AG20443 (cell line): ENCODE data around the gene PTPRS.

ENCODE experiments used
- DNase-seq: peaks from one replicate; pipeline ENCODE4 v3.0.0; 2012; ENCODE audit warnings: low spot score, mixed read lengths

The PTPRS gene

DNA sequence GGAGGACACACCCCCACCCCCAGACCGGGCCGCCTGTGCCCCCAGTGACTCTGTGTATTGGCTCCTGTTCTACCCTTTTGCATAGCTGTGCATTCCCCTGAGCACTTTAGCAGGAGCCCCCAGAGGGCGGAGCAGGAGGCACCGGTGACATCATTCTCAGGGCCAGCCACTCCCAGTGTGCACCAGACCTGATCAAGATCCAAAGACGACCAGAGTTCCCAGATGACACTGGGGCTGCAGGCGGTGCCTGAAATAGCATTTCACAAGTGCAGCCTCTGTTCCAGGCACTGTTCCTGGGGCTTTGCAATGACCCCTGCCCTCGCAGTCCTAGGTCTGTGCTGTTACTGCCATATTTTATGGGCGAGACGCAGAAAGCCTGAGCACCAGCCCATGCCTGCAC, 14.5 kb upstream of the PTPRS start:
- DNase-seq = peak; percentile 45

- DNase-seq = peak; percentile 28
Observed at GRCh38 chr19:5354403-5354802, 13.8 kb upstream of the PTPRS start.

GRCh38 chr19:5352229-5352763, 11.7 kb upstream of the PTPRS start:
- DNase-seq = no peak

DNA sequence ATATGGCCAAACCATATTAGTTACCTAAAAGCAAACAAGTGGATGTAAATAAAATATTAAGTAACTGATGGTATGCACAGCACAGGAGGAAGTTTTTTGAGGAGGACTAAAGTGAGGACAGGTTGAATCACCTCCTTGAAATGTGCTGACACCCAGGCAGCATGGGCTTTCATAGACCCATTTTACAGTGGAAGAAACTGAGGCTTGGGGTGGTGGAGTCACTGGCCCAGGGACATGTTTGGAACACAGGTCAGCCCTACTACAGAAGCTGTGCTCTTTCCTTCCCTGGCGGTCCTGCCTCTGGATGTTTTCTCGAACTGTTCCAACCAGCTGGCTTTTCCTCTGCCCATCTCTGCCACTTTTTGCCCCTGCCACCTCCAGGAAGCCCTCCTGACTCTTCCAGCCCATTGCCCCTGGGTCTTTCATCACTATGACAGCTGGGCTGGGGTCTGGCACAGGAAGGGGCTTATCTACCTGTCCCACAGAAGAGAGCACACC, 11.2 kb upstream of the PTPRS start:
- DNase-seq = no peak

DNA sequence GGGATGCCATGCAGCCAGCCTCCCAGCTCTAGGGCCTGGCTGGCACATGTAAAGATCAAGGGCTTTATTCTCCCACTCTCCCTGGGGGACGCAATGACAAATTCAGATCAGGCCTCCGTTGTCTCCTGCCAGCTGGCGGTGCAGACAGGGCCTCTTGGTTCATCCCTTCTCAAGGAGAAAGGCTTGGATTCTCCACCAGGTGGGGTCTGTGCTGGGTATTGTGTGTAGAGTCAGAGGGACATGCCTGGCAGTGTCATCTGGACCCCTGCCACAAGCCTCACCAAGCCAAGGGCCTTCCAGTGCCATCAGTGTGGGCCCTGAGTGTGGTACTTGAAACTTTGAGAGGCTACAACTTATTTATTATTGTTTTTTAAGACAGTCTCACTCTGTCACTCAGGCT, 8.4 kb upstream of the PTPRS start:
- DNase-seq = no peak

- peak; percentile 45 for DNase-seq
Observed at GRCh38 chr19:5345895-5346386, 5.3 kb upstream of the PTPRS start.

DNA sequence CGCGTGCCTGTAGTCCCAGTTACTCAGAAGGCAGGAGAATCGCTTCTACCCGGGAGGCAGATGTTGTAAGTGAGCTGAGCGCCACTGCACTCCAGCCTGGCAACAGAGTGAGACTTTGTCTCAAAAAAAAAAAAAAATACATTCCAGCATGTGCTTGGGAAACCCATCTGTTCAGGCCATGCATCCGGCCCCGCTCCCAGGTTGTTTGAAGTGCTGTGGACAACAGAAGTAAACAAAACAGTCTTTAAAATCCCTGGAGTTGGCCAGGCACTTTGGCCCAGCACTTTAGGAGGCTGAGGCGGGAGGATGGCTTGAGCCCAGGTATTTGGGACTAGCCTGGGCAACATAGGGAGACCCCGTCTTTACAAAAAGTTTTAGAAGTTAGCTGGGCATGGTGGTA, 3.2 kb upstream of the PTPRS start:
- peak; percentile 71 for DNase-seq

- no peak for DNase-seq
Observed at GRCh38 chr19:5342573-5343201, 2.1 kb upstream of the PTPRS start.

DNA sequence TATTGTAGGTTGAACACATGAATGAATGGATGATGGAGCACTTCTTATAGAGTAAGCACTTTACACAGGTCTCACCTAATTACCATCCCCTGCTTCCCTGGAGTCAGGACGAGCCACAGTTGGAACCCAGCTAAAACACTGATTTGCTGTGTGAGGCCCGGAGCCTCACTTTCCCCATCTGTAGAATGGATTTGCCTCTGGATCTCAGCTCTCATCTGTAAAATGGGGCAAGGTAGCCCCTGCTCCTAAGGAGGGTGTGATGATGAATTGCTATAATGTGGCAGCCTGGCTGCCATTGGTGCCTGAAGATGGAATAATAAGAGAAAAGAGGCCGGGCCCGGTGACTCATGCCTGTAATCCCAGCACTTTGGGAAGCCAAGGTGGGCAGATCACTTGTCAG, 1.4 kb upstream of the PTPRS start:
- DNase-seq = no peak

DNA sequence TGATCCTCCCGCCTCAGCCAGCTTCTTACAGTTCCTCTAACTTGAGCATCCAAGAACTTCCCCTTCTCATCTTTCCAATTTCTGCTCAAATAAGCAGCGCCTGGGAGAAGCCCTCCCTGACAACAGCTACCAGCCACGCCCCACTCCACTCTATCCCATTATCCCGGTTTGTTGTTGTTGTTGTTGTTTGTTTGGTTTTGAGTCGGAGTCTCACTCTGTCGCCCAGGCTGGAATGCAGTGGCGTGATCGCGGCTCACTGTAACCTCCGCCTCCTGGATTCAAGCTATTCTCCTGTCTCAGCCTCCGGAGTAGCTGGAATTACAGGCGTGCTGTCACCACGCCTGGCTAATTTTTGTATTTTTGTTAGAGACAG, 822 bp upstream of the PTPRS start:
- no peak for DNase-seq

GRCh38 chr19:5339950-5340636, 519 bp downstream of the PTPRS start:
- DNase-seq = peak; percentile 71

DNA sequence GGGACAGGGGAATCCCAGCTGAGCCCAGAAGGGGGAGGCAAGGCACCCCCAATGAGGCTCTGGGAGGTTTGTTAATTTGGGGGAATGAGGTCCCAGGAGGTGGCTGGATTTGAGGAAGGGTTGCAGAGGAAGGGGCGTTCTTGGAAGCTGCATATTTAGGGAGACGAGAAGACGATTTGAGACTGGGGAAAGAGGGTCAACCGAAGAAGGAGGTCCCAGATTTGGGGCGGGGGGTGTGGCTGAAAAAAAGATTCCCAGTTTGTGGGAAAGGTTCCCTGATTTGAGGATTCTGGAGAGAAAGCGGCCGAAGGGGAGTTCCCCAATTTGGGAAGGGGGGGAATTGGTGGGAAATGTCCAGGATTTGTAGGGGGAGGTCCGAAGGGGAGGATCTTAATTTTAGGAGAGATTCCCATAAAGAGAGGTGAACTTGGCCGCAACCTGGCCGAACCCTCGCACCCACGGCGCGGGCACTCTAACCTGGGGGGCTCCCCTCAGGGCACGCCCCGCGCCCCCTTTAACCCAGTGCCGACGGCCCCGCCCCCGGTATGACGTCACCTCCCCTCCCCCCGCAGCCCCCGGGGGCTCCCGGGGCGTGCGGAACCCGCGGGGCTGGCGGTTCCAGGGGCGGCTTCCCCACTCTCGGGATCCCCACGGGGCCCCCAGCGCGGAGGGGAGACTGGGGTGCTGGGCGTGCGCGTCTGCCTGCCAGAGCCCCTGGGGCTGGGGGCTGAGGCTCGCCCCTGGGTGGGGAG, 1.2 kb downstream of the PTPRS start:
- DNase-seq = peak; percentile 38

DNA sequence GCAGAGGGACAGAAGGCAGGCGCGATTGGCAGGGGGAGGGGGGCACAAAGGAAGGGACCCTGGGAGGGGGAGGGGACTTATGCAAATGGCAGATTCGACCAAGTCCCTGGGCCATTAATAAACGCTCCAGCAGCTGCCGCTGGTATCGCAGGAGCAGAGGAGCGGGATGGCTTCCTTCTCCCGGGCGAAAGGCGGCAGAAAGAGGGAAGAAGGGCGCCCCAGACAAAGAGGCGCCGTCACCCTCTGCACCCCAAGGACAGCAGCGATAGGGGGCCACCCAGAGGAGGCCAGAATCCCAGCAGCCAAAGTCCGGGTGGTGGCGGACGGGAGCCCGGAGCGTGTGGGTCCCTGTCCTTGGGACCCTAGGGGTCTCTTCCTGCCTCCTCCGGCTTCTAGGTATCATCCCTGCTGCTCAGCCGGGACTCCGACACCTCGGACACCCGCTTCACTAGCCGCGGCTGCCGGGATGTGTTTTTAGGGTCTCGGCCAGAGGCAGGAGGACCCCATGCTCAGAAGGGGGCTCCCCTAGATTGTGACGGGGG, 1.9 kb downstream of the PTPRS start:
- DNase-seq = no peak

GRCh38 chr19:5337708-5338655, 2.6 kb downstream of the PTPRS start:
- DNase-seq = no peak

GRCh38 chr19:5337126-5337525, 3.5 kb downstream of the PTPRS start:
- DNase-seq = no peak

DNA sequence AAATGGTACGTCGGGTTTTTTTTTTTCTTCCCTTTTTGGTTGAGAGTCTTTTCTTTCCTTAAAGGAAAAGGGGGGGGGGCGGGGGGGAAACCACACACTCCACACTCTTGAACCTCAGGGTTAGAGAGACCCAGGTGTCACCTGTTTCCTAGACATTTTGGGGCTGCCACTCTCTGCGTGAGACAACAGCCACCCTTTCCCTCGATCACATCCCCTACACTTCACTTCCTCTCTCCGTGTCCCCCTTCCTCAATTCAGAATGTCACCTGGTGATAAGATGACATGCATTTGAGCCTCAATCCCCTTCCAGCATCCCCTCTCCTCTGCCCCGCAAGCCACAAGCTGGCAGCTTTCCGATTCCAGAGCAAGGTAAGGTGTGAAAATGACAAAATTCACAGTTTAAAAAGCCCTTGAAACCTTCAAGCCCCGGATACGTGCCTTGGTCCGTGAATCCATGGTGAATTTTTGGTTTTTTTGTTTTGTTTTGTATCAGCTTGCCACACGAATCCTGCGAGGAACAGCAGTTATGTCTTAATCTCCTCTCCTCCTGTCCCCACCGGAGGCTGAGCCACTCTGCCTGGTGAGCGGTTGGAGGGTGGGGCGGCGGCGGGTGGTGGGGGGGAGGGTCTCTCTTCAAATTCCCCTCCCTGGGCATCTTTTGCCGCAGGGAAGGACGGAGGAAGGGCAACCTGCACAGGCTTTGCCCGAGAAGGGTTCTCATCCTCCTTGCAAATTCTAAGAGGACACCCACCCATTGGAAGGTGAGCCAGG, 4.2 kb downstream of the PTPRS start:
- DNase-seq = no peak

- no peak for DNase-seq
Observed at GRCh38 chr19:5335593-5335992, 5.0 kb downstream of the PTPRS start.

DNA sequence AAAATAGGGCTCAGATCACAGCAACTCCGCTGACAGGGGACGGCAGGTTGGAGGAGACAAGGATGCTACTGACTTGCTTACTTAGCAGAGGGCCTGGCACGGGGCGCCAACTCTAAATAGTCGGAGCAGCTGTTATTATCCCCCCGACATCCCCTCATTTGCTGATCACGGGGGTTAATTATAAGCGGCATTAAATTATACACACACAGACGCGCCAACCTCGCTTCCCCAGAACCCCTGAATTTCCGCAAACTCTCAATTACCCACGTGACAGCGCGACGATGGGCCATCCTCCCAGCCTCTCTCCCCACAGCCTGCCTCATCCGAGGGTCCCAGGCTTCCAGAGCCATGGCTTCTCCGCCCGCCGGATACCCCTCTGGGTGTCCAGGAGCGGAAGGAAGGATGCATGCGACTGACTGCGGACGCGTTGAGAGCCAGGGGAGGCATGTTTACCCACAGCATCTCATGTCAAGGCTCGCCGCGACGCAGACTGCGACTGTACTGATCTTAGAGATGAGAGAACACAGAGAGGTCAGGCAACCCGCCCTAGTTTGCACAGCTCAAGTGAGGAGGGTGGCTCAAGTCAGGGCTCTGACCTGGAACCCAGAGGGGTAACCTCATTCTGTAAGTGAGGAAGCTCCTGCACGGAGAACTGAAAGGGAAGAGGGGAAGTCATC, 5.7 kb downstream of the PTPRS start:
- DNase-seq = no peak

DNA sequence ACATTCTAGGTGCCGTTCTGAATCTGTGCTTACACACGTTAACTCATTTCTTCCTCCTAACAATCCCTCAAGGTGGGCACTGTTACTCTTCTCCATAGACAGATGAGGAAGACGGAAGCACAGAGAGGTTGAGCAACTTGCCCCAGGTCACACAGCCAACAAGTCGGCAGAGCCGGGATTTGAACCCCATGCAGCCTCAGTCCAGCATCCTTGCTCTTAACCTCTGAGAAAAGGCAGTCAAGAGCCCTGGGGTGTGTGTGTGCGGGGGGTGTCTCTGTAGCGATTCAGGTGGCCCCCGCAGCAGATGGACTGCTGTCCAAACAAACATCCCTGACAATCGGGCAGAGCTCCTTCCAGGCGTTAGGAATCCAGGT, 6.3 kb downstream of the PTPRS start:
- no peak for DNase-seq
